IPS-15b (cell line): ENCODE results near the gene ANK3.
"Not testable (repeated sequence)": the region's sequence is repeated elsewhere in the genome, so short reads cannot be mapped to it uniquely, and the experiment has no call there.

Experiments
- H3K27me3 ChIP-seq: one replicate; pipeline ENCODE4 v1.6.1; 2013; ENCODE audit warnings: low read length; ENCODE audit not compliant: control insufficient read depth, insufficient read depth
- H3K36me3 ChIP-seq: one replicate; pipeline ENCODE4 v1.6.1; 2013; ENCODE audit warnings: low read length; ENCODE audit not compliant: control insufficient read depth, insufficient read depth
- H3K4me1 ChIP-seq: one replicate; pipeline ENCODE4 v1.6.1; 2013; ENCODE audit warnings: mild to moderate bottlenecking, low read length; ENCODE audit not compliant: control insufficient read depth, insufficient read depth
- H3K4me3 ChIP-seq: one replicate; pipeline ENCODE4 v1.5.1; 2013; ENCODE audit warnings: low read depth, low read length
- H3K9ac ChIP-seq: one replicate; pipeline ENCODE4 v1.6.1; 2013; ENCODE audit warnings: low read depth, mild to moderate bottlenecking, low read length
- H3K9me3 ChIP-seq: one replicate; pipeline ENCODE4 v1.6.1; 2013; ENCODE audit warnings: mild to moderate bottlenecking, low read length; ENCODE audit not compliant: control insufficient read depth, insufficient read depth

The ANK3 gene

DNA sequence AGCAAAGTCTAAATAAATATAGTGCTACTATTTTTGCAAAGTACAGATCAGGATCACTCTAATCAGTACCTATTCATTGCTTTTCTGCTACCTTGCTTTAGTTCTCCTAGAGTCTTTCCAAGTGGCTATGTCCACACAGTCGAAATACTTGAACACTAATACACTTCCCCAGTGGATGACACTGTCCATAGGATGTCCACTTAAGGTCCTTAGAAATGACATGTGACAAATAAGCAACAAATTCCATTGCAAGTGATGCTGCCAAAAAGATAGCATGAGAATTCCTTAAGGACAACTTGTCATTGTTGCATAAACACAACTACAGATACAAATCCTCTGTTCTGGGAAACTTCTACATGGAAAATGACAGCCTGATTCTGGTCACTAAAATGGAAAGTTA, 93.6 kb downstream of the ANK3 start:
- no peaks in the 10 kb centered on the region for H3K27me3 ChIP-seq
- peaks cover 7% of the 10 kb centered on the region for H3K4me1 ChIP-seq
- H3K4me3 ChIP-seq, result no peak overlapping the region
- no peaks in the 10 kb centered on the region for H3K9me3 ChIP-seq
- no peaks in the 10 kb centered on the region for H3K36me3 ChIP-seq
- no peak overlapping the region for H3K9ac ChIP-seq

DNA sequence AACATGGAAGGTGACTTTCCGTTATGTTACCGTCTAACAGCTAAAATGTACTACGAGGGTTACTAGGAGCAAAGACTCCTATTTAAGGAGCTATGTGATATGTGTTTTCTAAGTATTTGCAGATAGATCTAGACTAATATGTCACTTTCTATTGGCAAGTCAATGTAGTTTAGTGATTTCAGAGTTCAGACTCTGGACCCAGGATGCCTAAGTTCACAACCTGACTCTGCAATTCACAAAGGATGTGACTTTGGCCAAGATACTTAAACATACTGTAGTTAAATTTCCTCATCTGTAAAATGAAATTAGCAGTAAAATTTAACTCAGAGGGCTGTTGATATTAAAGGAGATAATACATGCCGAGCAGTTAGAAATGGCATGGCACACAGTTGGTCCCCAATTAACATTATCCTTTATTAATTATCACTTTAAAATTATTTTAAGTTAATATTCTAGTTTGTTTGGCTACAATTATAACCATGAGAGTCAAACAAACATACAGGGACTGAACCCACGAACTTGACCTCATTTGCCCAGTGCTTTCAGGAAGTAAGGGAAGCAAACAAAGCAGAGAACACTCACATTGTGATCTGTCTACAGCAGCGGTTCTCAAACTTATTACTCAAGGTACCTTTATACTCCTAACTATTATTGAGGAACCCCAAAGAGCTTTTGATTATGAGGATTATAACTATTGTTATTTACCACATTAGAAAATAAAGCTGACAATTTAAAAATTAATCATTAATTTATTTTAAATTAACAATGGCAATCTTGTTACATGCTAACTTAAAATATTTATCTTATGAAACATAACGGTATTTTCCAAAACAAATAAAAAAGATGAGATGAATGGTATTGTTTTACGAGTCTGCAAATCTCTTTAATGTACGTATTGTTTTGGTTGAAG, 94.4 kb downstream of the ANK3 start:
- no peaks in the 10 kb centered on the region for H3K36me3 ChIP-seq
- H3K27me3 ChIP-seq, result no peaks in the 10 kb centered on the region
- peaks cover 4% of the 10 kb centered on the region for H3K4me1 ChIP-seq
- H3K9ac ChIP-seq, result no peak overlapping the region
- H3K9me3 ChIP-seq, result no peaks in the 10 kb centered on the region
- no peak overlapping the region for H3K4me3 ChIP-seq

DNA sequence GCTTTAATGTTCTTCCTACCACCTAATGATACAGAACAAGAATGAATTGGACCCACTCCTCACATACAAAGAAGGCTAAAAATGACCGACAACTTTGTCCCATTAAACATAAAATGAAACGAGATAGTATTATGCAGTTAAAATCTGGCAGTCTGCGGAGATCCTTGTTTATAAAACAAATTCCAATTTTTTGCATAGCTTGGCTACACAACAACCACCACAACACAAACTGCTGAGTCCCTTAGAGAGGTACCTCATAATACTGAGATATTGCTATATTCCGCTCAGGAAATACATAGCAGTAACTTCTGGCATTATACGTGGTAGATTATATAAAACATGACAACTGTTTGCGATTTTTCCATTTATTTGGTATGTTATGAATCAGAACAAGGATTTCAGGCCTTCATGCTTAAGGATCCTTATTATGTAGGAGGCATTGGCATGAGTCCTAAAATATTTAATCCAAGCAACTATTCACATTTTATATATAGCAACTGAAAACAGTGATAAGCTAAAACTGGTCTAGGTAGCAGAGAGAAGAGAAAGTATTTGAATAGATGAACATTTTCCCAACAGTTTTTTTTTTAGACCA, 96.0 kb downstream of the ANK3 start:
- Histone ChIP-seq H3K9ac (no peak overlapping the region), H3K4me1 (no peaks in the 10 kb centered on the region), H3K36me3 (no peaks in the 10 kb centered on the region), H3K9me3 (no peaks in the 10 kb centered on the region), H3K27me3 (no peaks in the 10 kb centered on the region), H3K4me3 (no peak overlapping the region)

DNA sequence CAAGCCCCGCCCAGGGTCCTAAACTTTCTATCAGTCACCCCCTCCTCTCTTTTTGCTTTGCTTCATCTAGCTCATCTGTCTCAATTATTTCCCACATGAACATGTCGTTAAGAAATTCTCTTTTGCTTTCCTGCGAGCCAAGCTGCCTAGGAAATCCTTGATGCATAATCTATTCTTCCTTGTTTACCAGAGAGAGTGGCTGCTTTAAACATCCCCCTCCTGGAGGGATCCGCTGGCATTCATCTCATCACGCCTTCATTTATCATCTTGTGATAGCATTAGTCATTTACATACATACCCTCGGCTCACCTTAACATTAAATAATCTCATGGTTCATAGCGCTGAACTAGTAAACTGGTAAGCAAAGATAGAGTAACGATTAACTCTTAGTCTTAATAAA, 96.7 kb downstream of the ANK3 start:
- Histone ChIP-seq H3K9me3 (no peaks in the 10 kb centered on the region), H3K36me3 (no peaks in the 10 kb centered on the region), H3K4me3 (no peak overlapping the region), H3K9ac (no peak overlapping the region), H3K4me1 (no peaks in the 10 kb centered on the region), H3K27me3 (no peaks in the 10 kb centered on the region)

DNA sequence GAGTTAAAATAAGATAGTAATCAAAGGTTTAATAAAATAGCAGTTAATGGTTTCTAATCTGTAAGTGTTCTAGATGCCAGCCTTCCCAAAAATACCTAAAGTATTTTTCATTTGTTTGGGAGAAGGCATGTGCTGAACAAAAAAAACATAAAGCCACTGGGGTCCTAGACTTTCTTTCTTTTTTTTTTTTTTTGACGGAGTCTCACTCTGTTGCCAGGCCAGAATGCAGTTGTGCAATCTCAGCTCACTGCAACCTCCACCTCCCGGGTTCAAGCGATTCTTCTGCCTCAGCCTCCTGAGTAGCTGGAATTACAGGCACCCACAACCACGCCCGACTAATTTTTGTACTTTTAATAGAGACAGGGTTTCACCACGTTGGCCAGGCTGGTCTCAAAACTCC, 97.1 kb downstream of the ANK3 start:
- not testable (repeated sequence) for H3K4me1 ChIP-seq, H3K9ac ChIP-seq, H3K9me3 ChIP-seq, H3K36me3 ChIP-seq, H3K4me3 ChIP-seq, H3K27me3 ChIP-seq

DNA sequence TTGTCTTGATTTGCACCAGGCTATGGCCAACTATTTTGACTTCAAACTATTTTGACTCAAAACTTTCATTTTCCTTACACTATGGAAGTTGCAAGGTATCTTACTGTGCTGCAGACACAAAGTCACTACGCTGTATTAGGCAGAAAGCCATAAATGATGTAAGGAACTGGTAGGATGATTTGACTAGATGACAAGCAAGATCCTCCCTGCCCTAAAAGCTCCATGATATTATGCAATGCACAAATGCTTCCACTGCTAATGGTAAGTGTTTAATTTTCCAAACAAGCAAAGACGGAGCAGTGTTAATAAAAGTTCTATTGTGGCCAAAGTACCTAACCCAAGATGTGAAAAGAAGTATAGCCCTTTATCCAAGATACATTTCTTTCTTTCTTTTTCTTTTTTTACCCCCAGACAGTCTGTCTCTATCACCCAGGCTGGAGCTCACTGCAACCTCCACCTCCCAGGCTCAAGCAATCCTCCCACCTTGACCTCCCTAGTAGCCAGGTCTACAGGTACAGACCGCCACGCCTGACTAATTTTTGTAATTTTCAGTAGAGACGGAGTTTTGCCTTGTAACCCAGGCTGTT, 98.2 kb downstream of the ANK3 start:
- no peaks in the 10 kb centered on the region for H3K27me3 ChIP-seq
- H3K4me1 ChIP-seq, result no peaks in the 10 kb centered on the region
- no peaks in the 10 kb centered on the region for H3K9me3 ChIP-seq
- no peaks in the 10 kb centered on the region for H3K36me3 ChIP-seq
- H3K9ac ChIP-seq, result no peak overlapping the region
- H3K4me3 ChIP-seq, result no peak overlapping the region

DNA sequence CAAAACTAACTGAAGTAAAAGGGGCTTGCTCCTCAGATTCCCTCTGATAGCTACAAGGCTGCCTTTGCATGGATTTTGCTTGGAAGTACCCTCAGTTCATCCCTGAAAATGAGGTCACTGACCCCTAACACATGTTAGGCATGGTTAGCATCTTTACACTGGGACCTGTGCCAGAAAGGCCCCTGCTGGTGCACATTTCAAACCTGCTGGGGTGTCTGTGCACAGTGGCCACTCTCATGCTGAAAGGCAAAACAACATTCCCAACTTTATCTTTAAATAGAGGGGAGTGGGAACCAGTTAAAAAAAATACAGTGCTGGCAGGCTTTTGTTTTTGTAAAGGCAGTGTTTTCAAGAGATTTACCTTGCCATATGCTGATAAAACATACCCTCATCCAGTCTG, 99.1 kb downstream of the ANK3 start:
- Histone ChIP-seq H3K9me3 (no peaks in the 10 kb centered on the region), H3K9ac (no peak overlapping the region), H3K4me1 (no peaks in the 10 kb centered on the region), H3K36me3 (no peaks in the 10 kb centered on the region), H3K27me3 (no peaks in the 10 kb centered on the region), H3K4me3 (no peak overlapping the region)

DNA sequence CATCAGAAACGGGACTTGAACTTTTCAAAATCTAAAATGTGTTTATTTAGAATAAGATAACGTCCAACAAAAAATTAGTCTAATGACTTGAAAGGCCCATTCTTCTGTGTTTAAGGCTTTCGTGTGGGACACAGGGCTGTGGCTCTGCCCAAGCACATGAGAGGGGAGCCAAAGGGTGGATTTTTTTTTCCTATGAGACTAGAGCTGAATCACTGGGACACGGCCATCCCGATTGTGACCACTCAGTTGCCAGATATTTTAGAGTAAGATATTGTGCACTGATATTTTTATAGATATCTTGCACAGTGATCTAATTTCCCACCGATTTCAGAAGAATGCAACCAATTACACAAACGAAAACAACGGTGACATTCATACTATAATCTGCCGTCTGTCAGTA, 99.9 kb downstream of the ANK3 start:
- no peak overlapping the region for H3K9ac ChIP-seq
- H3K4me1 ChIP-seq, result no peaks in the 10 kb centered on the region
- H3K36me3 ChIP-seq, result no peaks in the 10 kb centered on the region
- H3K27me3 ChIP-seq, result no peaks in the 10 kb centered on the region
- no peaks in the 10 kb centered on the region for H3K9me3 ChIP-seq
- no peak overlapping the region for H3K4me3 ChIP-seq

DNA sequence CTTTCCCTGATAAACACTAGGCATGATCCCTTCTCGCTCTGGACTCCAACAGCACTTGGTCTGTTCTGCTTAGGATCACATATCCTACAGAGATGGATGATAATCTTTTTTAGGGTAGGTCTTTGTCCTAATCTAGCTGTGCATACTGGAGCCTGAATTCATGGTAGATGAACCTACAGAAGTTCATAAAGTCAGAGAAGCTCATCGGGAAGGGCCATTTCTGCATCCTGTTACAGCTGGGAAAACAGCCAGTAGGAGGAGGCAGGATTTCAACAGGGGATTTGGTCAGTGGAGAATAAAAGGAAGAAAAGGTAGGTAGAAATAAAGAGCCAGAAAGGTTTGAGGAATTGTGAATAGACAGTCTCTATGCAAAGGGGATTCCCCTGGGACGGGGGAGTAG, 101.4 kb downstream of the ANK3 start:
- Histone ChIP-seq H3K4me1 (no peaks in the 10 kb centered on the region), H3K9ac (no peak overlapping the region), H3K9me3 (no peaks in the 10 kb centered on the region), H3K4me3 (no peak overlapping the region), H3K36me3 (no peaks in the 10 kb centered on the region), H3K27me3 (no peaks in the 10 kb centered on the region)

DNA sequence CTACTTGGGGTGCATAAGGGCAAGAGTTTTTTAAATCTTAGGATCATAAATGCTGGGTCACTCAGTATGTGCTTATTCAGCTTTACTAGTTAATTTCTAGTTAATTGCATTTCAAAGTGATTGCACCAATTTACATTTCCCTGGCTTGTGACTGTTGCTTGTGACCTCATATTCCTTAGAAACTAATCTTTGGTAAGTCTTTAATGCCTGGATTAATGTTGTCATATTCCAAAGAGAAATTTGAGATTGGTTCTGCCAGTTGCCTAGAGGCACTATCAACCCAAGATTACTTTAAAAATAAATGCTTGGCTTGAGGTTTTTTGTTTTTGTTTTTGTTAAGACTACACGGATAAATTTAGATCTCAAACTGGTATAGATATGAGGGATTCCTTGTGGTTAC, 103.1 kb downstream of the ANK3 start:
- no peak overlapping the region for H3K4me3 ChIP-seq
- H3K4me1 ChIP-seq, result no peaks in the 10 kb centered on the region
- H3K9me3 ChIP-seq, result no peaks in the 10 kb centered on the region
- no peak overlapping the region for H3K9ac ChIP-seq
- H3K27me3 ChIP-seq, result no peaks in the 10 kb centered on the region
- no peaks in the 10 kb centered on the region for H3K36me3 ChIP-seq

DNA sequence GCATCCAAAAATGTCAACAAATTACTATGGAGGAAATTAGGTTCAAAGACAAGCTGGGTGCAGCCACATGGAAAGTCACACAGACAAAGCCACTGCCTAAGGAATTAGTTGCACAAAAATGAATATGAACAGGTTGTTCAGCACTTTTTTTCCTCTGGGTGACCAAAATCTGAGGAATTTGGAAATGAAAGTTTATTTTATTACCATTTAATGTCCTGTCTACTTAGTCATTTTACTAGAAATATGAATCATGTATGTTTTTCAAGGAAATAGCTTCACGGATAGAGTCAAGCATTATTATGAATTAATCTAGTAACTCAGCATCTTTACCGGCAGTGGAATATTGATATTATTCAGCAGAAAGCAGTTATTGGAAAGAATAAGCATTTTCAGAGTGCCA, 106.3 kb downstream of the ANK3 start:
- H3K4me3 ChIP-seq, result no peak overlapping the region
- no peaks in the 10 kb centered on the region for H3K27me3 ChIP-seq
- H3K36me3 ChIP-seq, result no peaks in the 10 kb centered on the region
- H3K4me1 ChIP-seq, result no peaks in the 10 kb centered on the region
- no peak overlapping the region for H3K9ac ChIP-seq
- H3K9me3 ChIP-seq, result no peaks in the 10 kb centered on the region

DNA sequence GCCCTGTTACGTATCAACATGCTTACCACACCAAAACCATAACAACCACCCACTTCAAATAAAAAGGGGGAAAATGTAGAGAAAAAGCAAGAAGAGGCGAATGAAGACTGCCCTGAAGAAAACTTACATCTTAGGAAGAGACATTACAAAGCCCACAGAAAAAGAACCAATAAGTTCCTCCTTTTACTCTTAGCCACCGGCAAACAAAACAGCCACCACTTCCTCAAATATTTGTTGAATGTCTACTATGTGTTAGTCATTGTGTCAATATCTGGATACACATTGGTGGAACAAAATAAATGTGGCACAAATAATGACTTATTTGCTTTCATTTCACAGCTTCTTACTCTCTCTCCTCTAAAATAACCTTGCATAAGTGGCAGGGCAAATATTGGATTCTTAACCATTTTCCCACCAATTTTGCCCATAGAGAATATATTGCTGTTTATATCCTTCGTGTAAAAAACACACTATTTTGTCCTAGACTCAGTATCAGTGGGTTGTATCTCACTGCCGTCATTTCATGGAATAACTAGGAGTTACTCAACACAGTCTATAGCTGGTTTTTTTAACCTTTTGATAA, 106.8 kb downstream of the ANK3 start:
- no peak overlapping the region for H3K9ac ChIP-seq
- no peaks in the 10 kb centered on the region for H3K36me3 ChIP-seq
- no peaks in the 10 kb centered on the region for H3K27me3 ChIP-seq
- no peak overlapping the region for H3K4me3 ChIP-seq
- H3K9me3 ChIP-seq, result no peaks in the 10 kb centered on the region
- no peaks in the 10 kb centered on the region for H3K4me1 ChIP-seq
